Activated naive CD4-positive, alpha-beta T cell (primary cell): ENCODE measurements around the gene FNDC3A.
"Not testable (repeated sequence)": the region's sequence is repeated elsewhere in the genome, so short reads cannot be mapped to it uniquely, and the experiment has no call there.

Experiments
- DNase-seq, 4 experiments: peaks; one replicate each; lab custom pipeline; 2025; lab: John Stamatoyannopoulos, UW

Gene FNDC3A

GRCh38 chr13:49148405-49148804, 172.7 kb downstream of the FNDC3A start:
- no peak for DNase-seq

GRCh38 chr13:49157955-49158584, 182.4 kb downstream of the FNDC3A start:
- not testable (repeated sequence) for DNase-seq

GRCh38 chr13:49163162-49163561, 187.4 kb downstream of the FNDC3A start:
- DNase-seq: not testable (repeated sequence)

- no peak for DNase-seq
These were observed 189.0 kb downstream of the FNDC3A start for GRCh38 chr13:49164712-49165111.

- no peak for DNase-seq
These were observed 190.4 kb downstream of the FNDC3A start for GRCh38 chr13:49165798-49166752.

GRCh38 chr13:49171359-49171758, 195.6 kb downstream of the FNDC3A start:
- no peak for DNase-seq

GRCh38 chr13:49183672-49184325, 208.1 kb downstream of the FNDC3A start:
- no peak for DNase-seq

GRCh38 chr13:49184621-49185020, 208.9 kb downstream of the FNDC3A start:
- DNase-seq: no peak

- DNase-seq: no peak
These were observed 209.6 kb downstream of the FNDC3A start for GRCh38 chr13:49185264-49185663.

GRCh38 chr13:49190901-49191300, 215.2 kb downstream of the FNDC3A start:
- DNase-seq: no peak

GRCh38 chr13:49206641-49207040, 230.9 kb downstream of the FNDC3A start:
- DNase-seq: no peak

GRCh38 chr13:49208619-49209018, 232.9 kb downstream of the FNDC3A start:
- DNase-seq: no peak

- no peak for DNase-seq
These were observed 234.4 kb downstream of the FNDC3A start for GRCh38 chr13:49210114-49210513.

- no peak for DNase-seq
These were observed 235.0 kb downstream of the FNDC3A start for GRCh38 chr13:49210669-49211068.

GRCh38 chr13:49213539-49213938, 237.8 kb downstream of the FNDC3A start:
- no peak for DNase-seq

GRCh38 chr13:49213997-49214916, 238.5 kb downstream of the FNDC3A start:
- no peak for DNase-seq

GRCh38 chr13:49214917-49215376, 239.2 kb downstream of the FNDC3A start:
- peak in 1 of 4 experiments; percentile 11 for DNase-seq

- no peak for DNase-seq
These were observed 240.6 kb downstream of the FNDC3A start for GRCh38 chr13:49216334-49216733.

- no peak for DNase-seq
These were observed 242.3 kb downstream of the FNDC3A start for GRCh38 chr13:49217962-49218492.

GRCh38 chr13:49218493-49219051, 242.9 kb downstream of the FNDC3A start:
- no peak for DNase-seq

GRCh38 chr13:49219647-49220035, 243.9 kb downstream of the FNDC3A start:
- no peak for DNase-seq
